SK-N-SH (cell line): ENCODE results near the gene MUC22. TPM values are rescaled to one million over a fixed set of nuclear protein-coding genes. Genes with fewer than 3 reads are reported as not detected.

Experiments
- CTCF ChIA-PET: fragments of 300-600, 350-600 bp; formaldehyde crosslinking; extraction: SDS; loops from one replicate; lab custom pipeline; 2021; lab: Yijun Ruan, JAX
- POLR2A ChIA-PET: fragments of 350-600 bp; sonication (Branson Sonifier 250); formaldehyde crosslinking; extraction: SDS; loops from one replicate; lab custom pipeline; 2020; ENCODE audit warnings: antibody characterized with exemption, inconsistent platforms; lab: Yijun Ruan, JAX
- DNase-seq: peaks from one replicate; pipeline ENCODE4 v3.0.0; 2012
- H2AFZ ChIP-seq: fragments of 200-600 bp; sonication (generic); 2 replicates; pipeline ENCODE4 v1.8.1; 2016; ENCODE audit warnings: antibody characterized with exemption, mild to moderate bottlenecking, low read depth
- H3F3A ChIP-seq: fragments of 200-600 bp; sonication (generic); replicated peaks from 2 replicates; pipeline ENCODE3; 2016; ENCODE audit warnings: antibody characterized with exemption, mild to moderate bottlenecking; ENCODE audit not compliant: insufficient read depth
- H3K27ac ChIP-seq, 2 experiments: fragments of 200-500 bp in 1 of 2; fragments of 200-600 bp in 1 of 2; sonication (Bioruptor generic) in 1 of 2; sonication (generic), shearing (Covaris generic) in 1 of 2; 2 replicates each; pipeline versions ENCODE4 v1.5.1 to v1.6.1; 2014 to 2016; ENCODE audit warnings: low read depth in 2 of 2, inconsistent platforms in 1 of 2, low read length in 1 of 2, mild to moderate bottlenecking in 1 of 2, mixed read lengths in 1 of 2
- H3K27me3 ChIP-seq: fragments of 200-600 bp; sonication (generic), shearing (Covaris generic); 2 replicates; pipeline ENCODE4 v1.6.1; 2016; ENCODE audit warnings: mixed run types; ENCODE audit not compliant: insufficient read depth
- H3K36me3 ChIP-seq, 2 experiments: fragments of 200-500 bp in 1 of 2; fragments of 200-600 bp in 1 of 2; sonication (Bioruptor generic) in 1 of 2; sonication (generic) in 1 of 2; replicated peaks in 1 of 2; 2 replicates each; pipeline versions ENCODE3 to v1.5.1; 2014 to 2016; ENCODE audit warnings: low read length in 1 of 2, mild to moderate bottlenecking in 1 of 2; ENCODE audit not compliant: insufficient read depth in 2 of 2, control insufficient read depth in 1 of 2
- H3K4me1 ChIP-seq, 2 experiments: fragments of 200-500 bp in 1 of 2; fragments of 200-600 bp in 1 of 2; sonication (Bioruptor generic) in 1 of 2; sonication (generic), shearing (Covaris generic) in 1 of 2; 2 replicates each; pipeline versions ENCODE4 v1.5.1 to v1.6.1; 2014 to 2016; ENCODE audit warnings: low read depth in 1 of 2, low read length in 1 of 2, mixed run types in 1 of 2; ENCODE audit not compliant: insufficient read depth in 2 of 2, control insufficient read depth in 1 of 2
- H3K4me2 ChIP-seq: fragments of 200-600 bp; sonication (generic), shearing (Covaris generic); 2 replicates; pipeline ENCODE4 v1.6.1; 2017; ENCODE audit warnings: mixed run types
- H3K4me3 ChIP-seq, 2 experiments: fragments of 200-500 bp in 1 of 2; fragments of 200-600 bp in 1 of 2; sonication (Bioruptor generic) in 1 of 2; sonication (generic), shearing (Covaris generic) in 1 of 2; 2 replicates each; pipeline versions ENCODE4 v1.5.1 to v1.8.1; 2014 to 2016; ENCODE audit warnings: low read depth in 2 of 2, inconsistent platforms in 1 of 2, low read length in 1 of 2, mild to moderate bottlenecking in 1 of 2, mixed read lengths in 1 of 2, moderate library complexity in 1 of 2
- H3K79me2 ChIP-seq: fragments of 200-600 bp; sonication (generic); 2 replicates; pipeline ENCODE4 v1.8.1; 2017; ENCODE audit warnings: mild to moderate bottlenecking; ENCODE audit not compliant: insufficient read depth
- H3K9ac ChIP-seq: fragments of 200-600 bp; sonication (generic); 2 replicates; pipeline ENCODE4 v1.6.1; 2017; ENCODE audit warnings: mixed run types
- H3K9me2 ChIP-seq: fragments of 200-600 bp; sonication (generic); 2 replicates; pipeline ENCODE4 v1.6.1; 2017; ENCODE audit warnings: mixed run types
- H3K9me3 ChIP-seq: fragments of 200-600 bp; sonication (generic); 2 replicates; pipeline ENCODE4 v1.6.1; 2017; ENCODE audit warnings: mixed run types, mild to moderate bottlenecking, moderate library complexity
- H4K20me1 ChIP-seq: fragments of 200-600 bp; sonication (generic); 2 replicates; pipeline ENCODE4 v1.6.1; 2017; ENCODE audit warnings: mild to moderate bottlenecking, mixed run types; ENCODE audit not compliant: insufficient read depth
- CHD2 ChIP-seq: fragments of 150-350 bp; IDR thresholded peaks from 2 replicates; pipeline ENCODE4 v1.6.1; 2018; ENCODE audit warnings: low read length; ENCODE audit not compliant: partially characterized antibody
- ELF1 ChIP-seq: IDR thresholded peaks from 2 replicates; pipeline ENCODE4 v1.4.0; 2012
- EZH2phosphoT487 ChIP-seq: fragments of 200-600 bp; sonication (generic); IDR thresholded peaks from 2 replicates; pipeline ENCODE4 v1.6.1; 2017; ENCODE audit warnings: low read depth, mixed run types, mild to moderate bottlenecking, antibody characterized with exemption, moderate library complexity, borderline replicate concordance
- JUND ChIP-seq: IDR thresholded peaks from 2 replicates; pipeline ENCODE4 v1.4.0; 2012
- MEF2A ChIP-seq: IDR thresholded peaks from 2 replicates; pipeline ENCODE4 v1.4.0; 2012; ENCODE audit warnings: low read depth, borderline replicate concordance
- NRF1 ChIP-seq: IDR thresholded peaks from 2 replicates; pipeline ENCODE4 v1.6.1; 2012; ENCODE audit warnings: low read depth, mild to moderate bottlenecking, low read length
- POLR2AphosphoS5 ChIP-seq: IDR thresholded peaks from 2 replicates; pipeline ENCODE4 v1.6.1; 2012; ENCODE audit warnings: low read depth, low read length
- RAD21 ChIP-seq: IDR thresholded peaks from 2 replicates; pipeline ENCODE4 v1.6.1; 2012; ENCODE audit warnings: mild to moderate bottlenecking, low read length
- RCOR1 ChIP-seq: fragments of 150-350 bp; IDR thresholded peaks from 2 replicates; pipeline ENCODE4 v1.6.1; 2017; ENCODE audit warnings: antibody characterized with exemption, low read length
- RXRA ChIP-seq: IDR thresholded peaks from 2 replicates; pipeline ENCODE4 v1.4.0; 2012; ENCODE audit warnings: low read depth, mild to moderate bottlenecking, borderline replicate concordance
- SMC3 ChIP-seq: IDR thresholded peaks from 2 replicates; pipeline ENCODE4 v1.6.1; 2012; ENCODE audit warnings: low read depth, low read length, improper control_type of control experiment
- TCF12 ChIP-seq: IDR thresholded peaks from 2 replicates; pipeline ENCODE4 v1.4.0; 2012
- YY1 ChIP-seq: IDR thresholded peaks from 2 replicates; pipeline ENCODE4 v1.4.0; 2012; ENCODE audit warnings: low read depth, mild to moderate bottlenecking
- WGBS: methylation state at CpG from one replicate; pipeline ENCODE4 v1.1.6; 2017; ENCODE audit warnings: low lambda C conversion rate; 5-methylcytosine and 5-hydroxymethylcytosine counted together
- polyA plus RNA-seq, 3 experiments: library from polyadenylated mRNA; depleted of rRNA; stranded (reverse); fragments of >200 nt; gene quantifications; 2 replicates each; pipeline ENCODE4 v1.2.3, GENCODE V29; 2012
- TF ChIP-seq, protein P1 (sequence below): IDR thresholded peaks from 2 replicates; pipeline ENCODE4 v1.4.0; 2012; ENCODE audit warnings: low read depth
- TF ChIP-seq, protein P2 (sequence below): IDR thresholded peaks from 2 replicates; pipeline ENCODE4 v1.4.0; 2012; ENCODE audit warnings: low read depth, borderline replicate concordance
- TF ChIP-seq, protein P3 (sequence below): fragments of 150-350 bp; IDR thresholded peaks from 2 replicates; pipeline ENCODE4 v1.6.1; 2017; ENCODE audit warnings: antibody characterized with exemption, low read length, low read depth, borderline replicate concordance

MUC22 gene
- polyA plus RNA-seq, 1 of the 3 experiments (the other 2 are of a cell fraction) = 0.12 TPM

DNA sequence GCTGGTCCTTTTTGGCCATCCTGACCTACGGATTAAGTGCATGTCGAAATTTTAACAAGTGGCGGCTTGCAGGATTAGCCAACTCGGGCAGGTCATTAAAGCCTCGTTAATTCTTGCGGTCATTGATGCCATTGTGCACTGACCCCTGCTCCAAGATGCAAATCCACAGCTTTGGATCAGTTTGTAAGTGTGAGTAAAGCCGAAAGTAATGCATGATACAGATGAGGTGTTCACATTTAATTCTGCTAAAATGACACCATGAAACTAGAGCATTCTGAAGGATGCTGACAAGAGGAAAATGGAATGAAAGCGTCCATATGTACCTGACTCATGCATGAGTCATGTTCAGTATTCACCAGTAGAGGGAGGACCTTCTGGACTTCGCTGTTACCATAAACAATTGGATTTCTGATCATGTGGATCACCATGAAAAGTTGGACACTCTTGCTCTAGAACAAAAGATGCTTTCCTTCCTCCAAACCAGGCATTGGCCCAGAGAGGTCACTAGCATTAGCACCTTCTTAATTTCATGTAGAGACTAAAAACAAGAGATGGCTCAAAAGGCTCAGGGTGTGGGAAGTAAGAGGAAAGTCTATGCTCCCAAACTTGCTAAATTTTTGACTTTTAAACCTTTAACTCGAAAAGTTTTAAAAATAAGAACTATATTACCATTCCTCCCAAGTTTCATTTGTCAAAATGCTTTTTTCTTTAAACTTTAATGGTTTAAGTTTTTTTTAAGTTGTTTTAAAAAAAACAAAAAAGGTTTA lies 48.0 kb downstream of the MUC22 start (continued):
- TF ChIP-seq, protein P1, sequence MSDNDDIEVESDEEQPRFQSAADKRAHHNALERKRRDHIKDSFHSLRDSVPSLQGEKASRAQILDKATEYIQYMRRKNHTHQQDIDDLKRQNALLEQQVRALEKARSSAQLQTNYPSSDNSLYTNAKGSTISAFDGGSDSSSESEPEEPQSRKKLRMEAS = peak; percentile 85
- TF ChIP-seq RCOR1 = no peak
- TF ChIP-seq RXRA = no peak
- TF ChIP-seq NRF1 = no peak
- peak; percentile 99 for TF ChIP-seq JUND
- 0 out of 2 replicates have a peak, but pooled peaks have one; percentile 36 for TF ChIP-seq YY1
- TF ChIP-seq EZH2phosphoT487 = no peak
- peak; percentile 44 for TF ChIP-seq RAD21
- TF ChIP-seq, protein P2, sequence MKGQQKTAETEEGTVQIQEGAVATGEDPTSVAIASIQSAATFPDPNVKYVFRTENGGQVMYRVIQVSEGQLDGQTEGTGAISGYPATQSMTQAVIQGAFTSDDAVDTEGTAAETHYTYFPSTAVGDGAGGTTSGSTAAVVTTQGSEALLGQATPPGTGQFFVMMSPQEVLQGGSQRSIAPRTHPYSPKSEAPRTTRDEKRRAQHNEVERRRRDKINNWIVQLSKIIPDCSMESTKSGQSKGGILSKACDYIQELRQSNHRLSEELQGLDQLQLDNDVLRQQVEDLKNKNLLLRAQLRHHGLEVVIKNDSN = no peak
- TF ChIP-seq SMC3 = peak; percentile 40
- TF ChIP-seq POLR2AphosphoS5 = peak; percentile 79; the same call in 1 of the 2 replicates
- no peak for TF ChIP-seq MEF2A

DNA sequence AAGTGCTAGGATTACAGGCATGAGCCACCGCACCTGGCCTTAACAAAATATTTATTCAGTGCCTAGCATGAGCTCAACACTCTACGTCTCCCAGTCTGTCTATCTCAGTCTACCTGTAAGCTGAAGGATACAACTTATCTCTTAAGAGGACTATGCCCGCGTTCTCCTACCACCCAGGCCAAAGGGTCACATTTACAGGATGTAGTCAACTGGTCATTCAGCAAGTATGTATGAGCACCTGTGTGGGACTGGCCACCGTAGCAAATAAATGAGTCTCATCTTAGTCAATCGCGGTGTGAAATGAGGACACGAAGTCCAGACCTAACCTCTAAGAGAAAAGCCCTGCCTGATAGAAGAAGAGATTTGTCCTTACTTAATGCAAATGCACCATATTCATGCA lies 49.9 kb downstream of the MUC22 start:
- DNase-seq = no peak
- Histone ChIP-seq H3K4me1 (peaks cover 0 to 15% of the 10 kb centered on the region in 2 experiments; a peak in 2 of 4 replicates), H3K36me3 (no peaks in the 10 kb centered on the region), H3K27ac (no peak overlapping the region), H2AFZ (no peak overlapping the region), H4K20me1 (no peaks in the 10 kb centered on the region)
- TF ChIP-seq CHD2 (no peak), EZH2phosphoT487 (no peak), RAD21 (no peak), TCF12 (no peak), SMC3 (no peak), ELF1 (no peak), POLR2AphosphoS5 (no peak)
- TF ChIP-seq, protein P3, sequence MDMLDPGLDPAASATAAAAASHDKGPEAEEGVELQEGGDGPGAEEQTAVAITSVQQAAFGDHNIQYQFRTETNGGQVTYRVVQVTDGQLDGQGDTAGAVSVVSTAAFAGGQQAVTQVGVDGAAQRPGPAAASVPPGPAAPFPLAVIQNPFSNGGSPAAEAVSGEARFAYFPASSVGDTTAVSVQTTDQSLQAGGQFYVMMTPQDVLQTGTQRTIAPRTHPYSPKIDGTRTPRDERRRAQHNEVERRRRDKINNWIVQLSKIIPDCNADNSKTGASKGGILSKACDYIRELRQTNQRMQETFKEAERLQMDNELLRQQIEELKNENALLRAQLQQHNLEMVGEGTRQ = no peak
- TF ChIP-seq, protein P2 = no peak
- TF ChIP-seq, protein P1 = no peak
- TF ChIP-seq, all 33 proteins: peak for 0
- no peaks in the 10 kb centered on the region for H3K27me3 ChIP-seq
- H3K9ac ChIP-seq = no peak overlapping the region
- H3K79me2 ChIP-seq = no peaks in the 10 kb centered on the region
- no peak overlapping the region for H3K4me2 ChIP-seq
- H3K9me3 ChIP-seq = no peaks in the 10 kb centered on the region
- WGBS = 87% methylated on average over 8 of the region's 8 CpGs
- no peaks in the 10 kb centered on the region for H3K9me2 ChIP-seq
- ChIA-PET CTCF (interaction anchor here (1.1 to 1.4 kb wide), 3 partner anchors 9 to 27 kb away, joined by 3 to 7 read pairs (median 6); no protein-coding TSS in a partner anchor), POLR2A (no interaction called here)
- H3K4me3 ChIP-seq = no peak overlapping the region
- H3F3A ChIP-seq = peaks cover 10% of the 10 kb centered on the region
